HG02642 (cell line): ENCODE measurements around the gene DAPK1.

Source experiments
- ATAC-seq: cut with Tn5 transposase; IDR thresholded peaks from one replicate; pipeline ENCODE4 v1.9.1; 2021; ENCODE audit warnings: mild to moderate bottlenecking; ENCODE audit not compliant: unreplicated experiment, poor library complexity

The DAPK1 gene

GRCh38 chr9:87698069-87698809, 200.6 kb downstream of the DAPK1 start:
- no peak for ATAC-seq

- no peak for ATAC-seq
Measured at GRCh38 chr9:87699835-87700234, 202.2 kb downstream of the DAPK1 start.

- ATAC-seq: no peak
Measured at GRCh38 chr9:87701491-87701890, 203.8 kb downstream of the DAPK1 start.

- ATAC-seq: no peak
Measured at GRCh38 chr9:87701931-87702421, 204.3 kb downstream of the DAPK1 start.

GRCh38 chr9:87702921-87703320, 205.3 kb downstream of the DAPK1 start:
- no peak for ATAC-seq

- no peak for ATAC-seq
Measured at GRCh38 chr9:87703636-87704276, 206.1 kb downstream of the DAPK1 start.

- no peak for ATAC-seq
Measured at GRCh38 chr9:87704342-87704741, 206.7 kb downstream of the DAPK1 start.

GRCh38 chr9:87706066-87706739, 208.5 kb downstream of the DAPK1 start:
- no peak for ATAC-seq

- ATAC-seq: no peak
Measured at GRCh38 chr9:87707805-87708506, 210.3 kb downstream of the DAPK1 start.

GRCh38 chr9:87708546-87708945, 210.9 kb downstream of the DAPK1 start:
- ATAC-seq: no peak

GRCh38 chr9:87708986-87709728, 211.5 kb downstream of the DAPK1 start:
- no peak for ATAC-seq

- no peak for ATAC-seq
Measured at GRCh38 chr9:87710443-87710842, 212.8 kb downstream of the DAPK1 start.

GRCh38 chr9:87711857-87712800, 214.5 kb downstream of the DAPK1 start:
- ATAC-seq: no peak

- ATAC-seq: no peak
Measured at GRCh38 chr9:87712801-87713277, 215.2 kb downstream of the DAPK1 start.

GRCh38 chr9:87713278-87713987, 215.8 kb downstream of the DAPK1 start:
- no peak for ATAC-seq

GRCh38 chr9:87713988-87714330, 216.3 kb downstream of the DAPK1 start:
- ATAC-seq: no peak

- no peak for ATAC-seq
Measured at GRCh38 chr9:87714819-87715218, 217.2 kb downstream of the DAPK1 start.

- ATAC-seq: no peak
Measured at GRCh38 chr9:87716141-87716540, 218.5 kb downstream of the DAPK1 start.
